ENCODE measurements around the gene SALL3. TPM values are rescaled to one million over a fixed set of nuclear protein-coding genes. Genes with fewer than 3 reads are reported as not detected.

SALL3 gene
- total RNA-seq, 1 donor: not detected

- H3K4me3 ChIP-seq (ENCODE audit: low read depth, low read length): no peak overlapping the region
- TF ChIP-seq CTCF (IDR thresholded peaks at IDR 0.05; ENCODE audit: insufficient read depth, low read length): no peak
- DNase-seq (ENCODE audit: low read depth): no peak
These were observed 63.7 kb downstream of the SALL3 start for GRCh38 chr18:79043288-79043687.

GRCh38 chr18:79046522-79046921, 66.9 kb downstream of the SALL3 start:
- no peak for TF ChIP-seq CTCF (IDR thresholded peaks at IDR 0.05; ENCODE audit: insufficient read depth, low read length)
- no peak for DNase-seq (ENCODE audit: low read depth)
- no peak overlapping the region for H3K4me3 ChIP-seq (ENCODE audit: low read depth, low read length)

- TF ChIP-seq CTCF (IDR thresholded peaks at IDR 0.05; ENCODE audit: insufficient read depth, low read length): no peak
- no peak for DNase-seq (ENCODE audit: low read depth)
- H3K4me3 ChIP-seq (ENCODE audit: low read depth, low read length): no peak overlapping the region
These were observed 68.1 kb downstream of the SALL3 start for GRCh38 chr18:79047556-79048244.

- no peak for TF ChIP-seq CTCF (IDR thresholded peaks at IDR 0.05; ENCODE audit: insufficient read depth, low read length)
- no peak overlapping the region for H3K4me3 ChIP-seq (ENCODE audit: low read depth, low read length)
- DNase-seq (ENCODE audit: low read depth): no peak
These were observed 68.6 kb downstream of the SALL3 start for GRCh38 chr18:79048245-79048632.

- no peak for TF ChIP-seq CTCF (IDR thresholded peaks at IDR 0.05; ENCODE audit: insufficient read depth, low read length)
- H3K4me3 ChIP-seq (ENCODE audit: low read depth, low read length): no peak overlapping the region
- DNase-seq (ENCODE audit: low read depth): no peak
These were observed 69.9 kb downstream of the SALL3 start for GRCh38 chr18:79049506-79049905.

Other genes starting within 250 kb of the SALL3 start
- gene ATP9B, start 89.6 kb downstream of the SALL3 start, total RNA-seq (ENCODE audit: low replicate concordance): 22.0 and 30.8 TPM in 2 replicates

Data from fibroblast of the aortic adventitia (primary cell).